ENCODE results near the gene GOT1.

The GOT1 gene

GRCh38 chr10:99444383-99445045 is 14.1 kb upstream of the GOT1 start:
- DNase-seq (ENCODE audit: low spot score in 2 of 2) (no peak), ATAC-seq (no peak)
- H3K36me3 Mint-ChIP-seq: no peaks in the 10 kb centered on the region
- H3K27ac Mint-ChIP-seq: no peak overlapping the region
- H3K4me1 Mint-ChIP-seq: no peaks in the 10 kb centered on the region
- no peak overlapping the region for H3K4me3 Mint-ChIP-seq
- H3K9me3 Mint-ChIP-seq: no peaks in the 10 kb centered on the region

- Mint-ChIP-seq H3K27ac (no peak overlapping the region), H3K4me1 (no peaks in the 10 kb centered on the region), H3K9me3 (no peaks in the 10 kb centered on the region), H3K36me3 (no peaks in the 10 kb centered on the region), H3K4me3 (no peak overlapping the region)
- ATAC-seq (no peak), DNase-seq (ENCODE audit: low spot score in 2 of 2) (no peak)
Observed at GRCh38 chr10:99443500-99443899, 13.1 kb upstream of the GOT1 start.

- no peaks in the 10 kb centered on the region for H3K36me3 Mint-ChIP-seq
- H3K9me3 Mint-ChIP-seq: no peaks in the 10 kb centered on the region
- H3K27ac Mint-ChIP-seq: no peak overlapping the region
- no peak overlapping the region for H3K4me3 Mint-ChIP-seq
- no peak for DNase-seq (ENCODE audit: low spot score in 2 of 2)
- H3K4me1 Mint-ChIP-seq: no peaks in the 10 kb centered on the region
- no peak for ATAC-seq
Observed at GRCh38 chr10:99442394-99442793, 12.0 kb upstream of the GOT1 start.

- Mint-ChIP-seq H3K9me3 (no peaks in the 10 kb centered on the region), H3K4me1 (peaks cover 6% of the 10 kb centered on the region), H3K4me3 (no peak overlapping the region), H3K36me3 (no peaks in the 10 kb centered on the region), H3K27ac (no peak overlapping the region)
- ATAC-seq (no peak), DNase-seq (ENCODE audit: low spot score in 2 of 2) (no peak)
Observed at GRCh38 chr10:99438890-99439289, 8.5 kb upstream of the GOT1 start.

GRCh38 chr10:99435986-99436638 is 5.7 kb upstream of the GOT1 start:
- peaks cover 13% of the 10 kb centered on the region for H3K4me1 Mint-ChIP-seq
- DNase-seq (ENCODE audit: low spot score in 2 of 2) (no peak), ATAC-seq (no peak)
- H3K27ac Mint-ChIP-seq: no peak overlapping the region
- H3K36me3 Mint-ChIP-seq: no peaks in the 10 kb centered on the region
- no peaks in the 10 kb centered on the region for H3K9me3 Mint-ChIP-seq
- no peak overlapping the region for H3K4me3 Mint-ChIP-seq

GRCh38 chr10:99433378-99434020 is 3.1 kb upstream of the GOT1 start:
- H3K27ac Mint-ChIP-seq: no peak overlapping the region
- peaks cover 32% of the 10 kb centered on the region for H3K4me1 Mint-ChIP-seq
- no peak for ATAC-seq
- H3K9me3 Mint-ChIP-seq: no peaks in the 10 kb centered on the region
- peaks cover 15% of the 10 kb centered on the region for H3K36me3 Mint-ChIP-seq
- no peak overlapping the region for H3K4me3 Mint-ChIP-seq
- no peak for DNase-seq (ENCODE audit: low spot score in 2 of 2)

GRCh38 chr10:99432881-99433280 is 2.5 kb upstream of the GOT1 start:
- Mint-ChIP-seq H3K27ac (no peak overlapping the region), H3K4me3 (no peak overlapping the region), H3K4me1 (peaks cover 32% of the 10 kb centered on the region), H3K36me3 (peaks cover 15% of the 10 kb centered on the region), H3K9me3 (no peaks in the 10 kb centered on the region)
- DNase-seq (ENCODE audit: low spot score in 2 of 2) (no peak), ATAC-seq (no peak)

- Mint-ChIP-seq H3K9me3 (no peaks in the 10 kb centered on the region), H3K36me3 (peaks cover 15% of the 10 kb centered on the region), H3K4me1 (peaks cover 32% of the 10 kb centered on the region), H3K27ac (no peak overlapping the region), H3K4me3 (peak overlapping the region; percentile 95)
- DNase-seq (ENCODE audit: low spot score in 2 of 2) (no peak), ATAC-seq (no peak)
Observed at GRCh38 chr10:99432047-99432446, 1.6 kb upstream of the GOT1 start.

GRCh38 chr10:99431190-99431760 is 851 bp upstream of the GOT1 start:
- Mint-ChIP-seq H3K4me3 (peak overlapping the region; percentile 95), H3K4me1 (peaks cover 32% of the 10 kb centered on the region)
- no peak for DNase-seq (ENCODE audit: low spot score in 2 of 2)

GRCh38 chr10:99430116-99430450 is 341 bp downstream of the GOT1 start:
- Mint-ChIP-seq H3K27ac (peak overlapping the region; percentile 95), H3K9me3 (no peaks in the 10 kb centered on the region), H3K4me1 (peaks cover 32% of the 10 kb centered on the region), H3K36me3 (peaks cover 23% of the 10 kb centered on the region), H3K4me3 (peak overlapping the region; percentile 95)
- ATAC-seq (peak; percentile 15), DNase-seq (ENCODE audit: low spot score in 2 of 2) (no peak)

More at GRCh38 chr10:99431190-99431760, 851 bp upstream of the GOT1 start:
- Mint-ChIP-seq H3K36me3 (peaks cover 15% of the 10 kb centered on the region), H3K9me3 (no peaks in the 10 kb centered on the region), H3K27ac (peak overlapping the region; percentile 95)
- ATAC-seq: no peak

GRCh38 chr10:99429517-99430095 is 818 bp downstream of the GOT1 start:
- Mint-ChIP-seq H3K4me1 (peaks cover 30% of the 10 kb centered on the region), H3K9me3 (no peaks in the 10 kb centered on the region), H3K27ac (peak overlapping the region; percentile 95), H3K36me3 (peaks cover 26% of the 10 kb centered on the region), H3K4me3 (peak overlapping the region; percentile 95)
- ATAC-seq: no peak
- DNase-seq (ENCODE audit: low spot score in 2 of 2): no peak

- Mint-ChIP-seq H3K27ac (no peak overlapping the region), H3K36me3 (peaks cover 29% of the 10 kb centered on the region), H3K9me3 (no peaks in the 10 kb centered on the region), H3K4me1 (peaks cover 26% of the 10 kb centered on the region), H3K4me3 (no peak overlapping the region)
- ATAC-seq: no peak
- DNase-seq (ENCODE audit: low spot score in 2 of 2): no peak
Observed at GRCh38 chr10:99427566-99428190, 2.7 kb downstream of the GOT1 start.

- H3K27ac Mint-ChIP-seq: no peak overlapping the region
- H3K36me3 Mint-ChIP-seq: peaks cover 34% of the 10 kb centered on the region
- H3K4me3 Mint-ChIP-seq: no peak overlapping the region
- ATAC-seq: no peak
- no peak for DNase-seq (ENCODE audit: low spot score in 2 of 2)
- no peaks in the 10 kb centered on the region for H3K9me3 Mint-ChIP-seq
- H3K4me1 Mint-ChIP-seq: peaks cover 26% of the 10 kb centered on the region
Observed at GRCh38 chr10:99426689-99427088, 3.7 kb downstream of the GOT1 start.

GRCh38 chr10:99425204-99425603 is 5.2 kb downstream of the GOT1 start:
- Mint-ChIP-seq H3K27ac (peak overlapping the region; percentile 32), H3K4me3 (no peak overlapping the region), H3K36me3 (peaks cover 28% of the 10 kb centered on the region), H3K9me3 (no peaks in the 10 kb centered on the region), H3K4me1 (peaks cover 16% of the 10 kb centered on the region)
- no peak for DNase-seq (ENCODE audit: low spot score in 2 of 2)
- no peak for ATAC-seq

GRCh38 chr10:99424656-99425055 is 5.8 kb downstream of the GOT1 start:
- no peak overlapping the region for H3K27ac Mint-ChIP-seq
- ATAC-seq: no peak
- no peak overlapping the region for H3K4me3 Mint-ChIP-seq
- H3K4me1 Mint-ChIP-seq: peaks cover 10% of the 10 kb centered on the region
- H3K9me3 Mint-ChIP-seq: no peaks in the 10 kb centered on the region
- DNase-seq (ENCODE audit: low spot score in 2 of 2): no peak
- peaks cover 30% of the 10 kb centered on the region for H3K36me3 Mint-ChIP-seq
